ENCODE measurements around the gene ESRRA. TPM values are rescaled to one million over a fixed set of nuclear protein-coding genes. Genes with fewer than 3 reads are reported as not detected.

Gene ESRRA
- total and polyA plus RNA-seq, 10 of the 15 experiments (the other 5 are each of a cell fraction or from before 2014, with no cell fraction given), result 0.32 to 48.9 (median 12.6) TPM

DNA sequence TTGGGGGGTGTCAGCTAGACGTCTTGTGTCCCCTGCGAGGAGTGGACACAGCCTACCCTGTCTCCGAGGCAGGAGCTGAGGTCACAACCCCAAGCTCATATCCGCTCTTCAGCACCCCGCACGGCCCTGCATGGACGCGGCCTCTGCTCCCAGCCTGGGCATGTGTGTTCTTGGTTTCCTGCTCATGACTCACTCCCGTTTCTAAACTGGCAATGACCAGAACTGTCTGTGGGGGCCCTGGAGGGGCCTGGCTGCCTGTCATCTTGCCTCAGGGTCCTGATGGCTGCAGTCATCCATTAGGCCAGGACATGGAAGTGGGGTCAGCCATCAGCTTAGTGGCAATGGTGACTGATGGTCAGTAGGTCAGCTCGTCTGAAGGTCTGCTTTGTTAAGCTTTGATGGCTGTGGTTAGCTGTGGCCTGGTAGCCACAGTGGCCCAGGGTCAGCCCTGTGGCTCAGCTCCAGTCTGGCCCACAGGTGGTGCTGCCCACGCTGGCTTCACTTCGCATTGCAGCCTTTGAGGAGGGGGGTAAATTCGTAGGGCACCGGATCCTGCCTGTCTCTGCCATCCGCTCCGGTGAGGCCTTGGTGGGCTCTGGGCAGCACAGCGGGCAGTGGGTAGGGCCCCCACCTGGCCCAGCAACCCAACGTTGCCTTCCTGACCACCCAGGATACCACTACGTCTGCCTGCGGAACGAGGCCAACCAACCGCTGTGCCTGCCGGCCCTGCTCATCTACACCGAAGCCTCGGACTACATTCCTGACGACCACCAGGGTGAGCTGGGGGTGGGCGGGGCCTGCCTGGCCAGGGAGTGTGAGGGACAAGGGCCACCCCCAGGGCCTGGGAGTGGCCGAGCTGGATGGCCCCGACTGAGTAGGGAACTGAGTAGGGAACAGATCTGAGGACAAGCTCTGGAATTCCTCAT is 42.0 kb upstream of the ESRRA start:
- Histone ChIP-seq H3K9ac (ENCODE audit: control insufficient read depth, insufficient read depth, low read length) (no peak overlapping the region), H2AFZ (ENCODE audit: control insufficient read depth, low read depth, low read length) (no peak overlapping the region), H3K79me2 (ENCODE audit: control insufficient read depth, insufficient read depth, low read length) (no peaks in the 10 kb centered on the region), H4K20me1 (ENCODE audit: control insufficient read depth, insufficient read depth) (no peaks in the 10 kb centered on the region), H3K4me3 (no peak overlapping the region), H3K36me3 (ENCODE audit: control insufficient read depth in 2 of 2, insufficient read depth in 2 of 2, low read length in 1 of 2) (peaks cover 0 to 5% of the 10 kb centered on the region in 2 experiments; a peak in 2 of 4 replicates), H3K27ac (ENCODE audit: control insufficient read depth, insufficient read depth) (no peak overlapping the region), H3K27me3 (replicated peaks in 1 of 2; ENCODE audit: control insufficient read depth in 2 of 2, insufficient read depth in 2 of 2, low read length in 1 of 2) (no peaks in the 10 kb centered on the region), H3K4me1 (ENCODE audit: control insufficient read depth, insufficient read depth, low read length) (peaks cover 14% of the 10 kb centered on the region), H3K9me3 (replicated peaks; ENCODE audit: control insufficient read depth, insufficient read depth, low read length) (no peaks in the 10 kb centered on the region), H3K4me2 (ENCODE audit: control insufficient read depth, insufficient read depth) (no peak overlapping the region)
- ChIA-PET RAD21 (ENCODE audit: unreplicated experiment) (no interaction called here), SMC1A (ENCODE audit: uncharacterized antibody, unreplicated experiment) (no interaction called here), CTCF (interaction anchor here (0.7 to 2.0 kb wide), 5 partner anchors 11 to 96 kb away, joined by 3 to 9 read pairs (median 4); no protein-coding TSS in a partner anchor), POLR2A (interaction anchor here (1.0 kb wide), 1 partner anchor 13 kb away, joined by 3 read pairs; no protein-coding TSS in a partner anchor)
- 81% methylated on average over 29 of the region's 29 CpGs for WGBS (ENCODE audit: insufficient coverage, insufficient replicate concordance, low lambda C conversion rate, missing lambda C conversion rate)
- no TSS peak for BruUV-seq (replicated peaks)
- no peak for TF ChIP-seq GABPA (IDR thresholded peaks at IDR 0.05; ENCODE audit: low read depth)
- no peak for TF ChIP-seq STAT3 (IDR thresholded peaks at IDR 0.05; ENCODE audit: low read depth, low read length)
- TF ChIP-seq HDAC6 (IDR thresholded peaks at IDR 0.05; ENCODE audit: unreplicated experiment), result no peak
- TF ChIP-seq, protein P1, sequence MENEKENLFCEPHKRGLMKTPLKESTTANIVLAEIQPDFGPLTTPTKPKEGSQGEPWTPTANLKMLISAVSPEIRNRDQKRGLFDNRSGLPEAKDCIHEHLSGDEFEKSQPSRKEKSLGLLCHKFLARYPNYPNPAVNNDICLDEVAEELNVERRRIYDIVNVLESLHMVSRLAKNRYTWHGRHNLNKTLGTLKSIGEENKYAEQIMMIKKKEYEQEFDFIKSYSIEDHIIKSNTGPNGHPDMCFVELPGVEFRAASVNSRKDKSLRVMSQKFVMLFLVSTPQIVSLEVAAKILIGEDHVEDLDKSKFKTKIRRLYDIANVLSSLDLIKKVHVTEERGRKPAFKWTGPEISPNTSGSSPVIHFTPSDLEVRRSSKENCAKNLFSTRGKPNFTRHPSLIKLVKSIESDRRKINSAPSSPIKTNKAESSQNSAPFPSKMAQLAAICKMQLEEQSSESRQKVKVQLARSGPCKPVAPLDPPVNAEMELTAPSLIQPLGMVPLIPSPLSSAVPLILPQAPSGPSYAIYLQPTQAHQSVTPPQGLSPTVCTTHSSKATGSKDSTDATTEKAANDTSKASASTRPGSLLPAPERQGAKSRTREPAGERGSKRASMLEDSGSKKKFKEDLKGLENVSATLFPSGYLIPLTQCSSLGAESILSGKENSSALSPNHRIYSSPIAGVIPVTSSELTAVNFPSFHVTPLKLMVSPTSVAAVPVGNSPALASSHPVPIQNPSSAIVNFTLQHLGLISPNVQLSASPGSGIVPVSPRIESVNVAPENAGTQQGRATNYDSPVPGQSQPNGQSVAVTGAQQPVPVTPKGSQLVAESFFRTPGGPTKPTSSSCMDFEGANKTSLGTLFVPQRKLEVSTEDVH (IDR thresholded peaks at IDR 0.05; ENCODE audit: low read depth, partially characterized antibody), result no peak
- TF ChIP-seq NFYA (IDR thresholded peaks at IDR 0.05; ENCODE audit: borderline replicate concordance, low read depth, low read length), result no peak
- no peak for TF ChIP-seq ZNF207 (IDR thresholded peaks at IDR 0.05; ENCODE audit: borderline replicate concordance)
- DNase-seq (ENCODE audit: low read depth, low spot score) (no peak), ATAC-seq (no peak), FAIRE-seq (no peak)
- intact Hi-C loops (cut with micrococcal nuclease; ENCODE audit: unreplicated experiment), result no loop called here
- in situ Hi-C loops (cut with MboI), result no loop called here
